GM12873 (cell line): Measurements from ENCODE around the gene FLG.

Source experiments
- TF ChIP-seq, protein P1 (sequence below): IDR thresholded peaks from 2 replicates; pipeline ENCODE4 v1.5.1; 2012; ENCODE audit warnings: low read depth, mild to moderate bottlenecking, moderate library complexity, low read length, control low read depth; ENCODE audit not compliant: insufficient read depth; ENCODE audit errors: missing control alignments

The FLG gene

DNA sequence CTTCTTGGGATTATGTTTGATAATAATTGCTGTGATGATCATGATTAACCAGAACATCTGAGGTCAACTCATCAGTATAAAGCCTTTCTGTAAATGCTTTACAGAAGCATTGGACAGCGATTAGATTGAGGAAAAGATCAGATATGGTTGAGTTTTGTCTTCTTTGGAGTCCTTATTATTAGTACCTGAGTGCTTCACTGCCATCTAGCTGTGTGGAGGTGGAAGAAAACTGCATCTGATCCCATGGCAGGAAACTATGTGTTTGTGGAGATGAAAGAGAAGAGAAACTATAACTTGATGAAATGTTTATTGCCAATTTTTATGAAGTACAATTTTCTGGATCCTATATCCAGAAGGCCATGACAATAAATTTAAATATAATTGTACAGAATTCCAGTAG is 23.4 kb upstream of the FLG start:
- TF ChIP-seq, protein P1, sequence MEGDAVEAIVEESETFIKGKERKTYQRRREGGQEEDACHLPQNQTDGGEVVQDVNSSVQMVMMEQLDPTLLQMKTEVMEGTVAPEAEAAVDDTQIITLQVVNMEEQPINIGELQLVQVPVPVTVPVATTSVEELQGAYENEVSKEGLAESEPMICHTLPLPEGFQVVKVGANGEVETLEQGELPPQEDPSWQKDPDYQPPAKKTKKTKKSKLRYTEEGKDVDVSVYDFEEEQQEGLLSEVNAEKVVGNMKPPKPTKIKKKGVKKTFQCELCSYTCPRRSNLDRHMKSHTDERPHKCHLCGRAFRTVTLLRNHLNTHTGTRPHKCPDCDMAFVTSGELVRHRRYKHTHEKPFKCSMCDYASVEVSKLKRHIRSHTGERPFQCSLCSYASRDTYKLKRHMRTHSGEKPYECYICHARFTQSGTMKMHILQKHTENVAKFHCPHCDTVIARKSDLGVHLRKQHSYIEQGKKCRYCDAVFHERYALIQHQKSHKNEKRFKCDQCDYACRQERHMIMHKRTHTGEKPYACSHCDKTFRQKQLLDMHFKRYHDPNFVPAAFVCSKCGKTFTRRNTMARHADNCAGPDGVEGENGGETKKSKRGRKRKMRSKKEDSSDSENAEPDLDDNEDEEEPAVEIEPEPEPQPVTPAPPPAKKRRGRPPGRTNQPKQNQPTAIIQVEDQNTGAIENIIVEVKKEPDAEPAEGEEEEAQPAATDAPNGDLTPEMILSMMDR: peak; percentile 29

GRCh38 chr1:152347116-152347728 is 22.2 kb upstream of the FLG start:
- TF ChIP-seq, protein P1: peak; percentile 91

GRCh38 chr1:152344438-152344837 is 19.4 kb upstream of the FLG start:
- TF ChIP-seq, protein P1: no peak

GRCh38 chr1:152343006-152343405 is 18.0 kb upstream of the FLG start:
- TF ChIP-seq, protein P1: no peak

DNA sequence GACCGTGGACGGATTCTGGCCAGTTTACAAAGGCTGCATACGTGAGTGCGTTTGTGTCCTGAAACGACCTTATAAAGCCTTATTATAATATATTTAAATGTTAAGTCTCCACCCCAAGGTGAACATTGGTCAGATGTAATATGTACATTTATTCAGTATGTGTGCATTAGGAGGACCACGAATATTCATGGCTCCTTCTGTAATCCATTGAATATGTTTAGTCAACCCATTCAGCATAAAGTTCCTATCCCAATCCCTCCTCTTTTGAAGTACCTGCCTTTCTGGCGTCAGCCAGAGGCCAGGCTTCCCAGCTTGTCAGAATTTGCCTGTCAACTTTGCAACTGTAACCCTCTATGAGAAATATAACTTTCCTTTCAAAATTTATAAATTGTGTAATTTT is 10.4 kb upstream of the FLG start:
- TF ChIP-seq, protein P1: no peak

GRCh38 chr1:152328801-152329391 is 3.9 kb upstream of the FLG start:
- TF ChIP-seq, protein P1: no peak

DNA sequence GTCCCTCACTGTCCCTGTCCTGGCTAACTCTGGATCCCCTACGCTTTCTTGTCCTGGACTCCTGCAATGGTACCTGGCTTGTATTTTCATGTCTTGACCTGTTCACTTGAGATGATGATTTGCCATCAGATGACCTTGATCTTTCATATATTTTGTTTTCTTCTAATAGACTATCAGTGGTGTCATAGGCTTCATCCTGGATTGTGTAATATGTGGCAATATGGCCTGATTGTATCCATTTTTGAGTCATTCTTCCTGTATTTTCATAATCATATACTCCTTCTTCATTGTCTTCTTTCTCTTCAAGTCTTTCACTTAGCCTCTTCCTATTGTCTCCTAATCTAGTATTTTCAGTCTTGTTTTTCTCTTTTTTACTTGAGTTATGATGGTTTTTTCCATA is 11.1 kb downstream of the FLG start:
- TF ChIP-seq, protein P1: no peak
